HG03196 (cell line): ENCODE data around the gene ZNF536.
"Not testable (repeated sequence)": the region's sequence is repeated elsewhere in the genome, so short reads cannot be mapped to it uniquely, and the experiment has no call there.

ENCODE experiments used
- ATAC-seq: cut with Tn5 transposase; IDR thresholded peaks from one replicate; pipeline ENCODE4 v1.9.1; 2021; ENCODE audit not compliant: unreplicated experiment

The ZNF536 gene

DNA sequence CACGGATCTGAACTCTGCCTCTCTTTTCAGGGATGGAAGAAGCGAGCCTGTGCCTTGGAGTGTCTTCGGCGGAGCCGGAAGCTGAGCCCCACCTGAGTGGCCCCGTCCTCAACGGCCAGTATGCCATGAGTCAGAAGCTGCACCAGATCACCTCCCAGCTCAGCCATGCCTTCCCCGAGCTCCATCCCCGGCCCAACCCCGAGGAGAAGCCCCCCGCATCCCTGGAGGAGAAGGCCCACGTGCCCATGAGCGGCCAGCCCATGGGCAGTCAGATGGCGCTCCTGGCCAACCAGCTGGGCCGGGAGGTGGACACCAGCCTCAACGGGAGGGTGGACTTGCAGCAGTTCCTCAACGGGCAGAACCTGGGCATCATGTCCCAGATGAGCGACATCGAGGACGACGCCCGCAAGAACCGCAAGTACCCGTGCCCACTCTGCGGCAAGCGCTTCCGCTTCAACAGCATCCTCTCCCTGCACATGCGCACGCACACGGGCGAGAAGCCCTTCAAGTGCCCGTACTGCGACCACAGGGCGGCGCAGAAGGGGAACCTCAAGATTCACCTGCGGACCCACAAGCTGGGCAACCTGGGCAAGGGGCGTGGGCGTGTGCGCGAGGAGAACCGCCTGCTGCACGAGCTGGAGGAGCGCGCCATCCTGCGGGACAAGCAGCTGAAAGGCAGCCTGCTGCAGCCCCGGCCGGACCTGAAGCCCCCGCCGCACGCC, 71.5 kb downstream of the ZNF536 start:
- no peak for ATAC-seq

DNA sequence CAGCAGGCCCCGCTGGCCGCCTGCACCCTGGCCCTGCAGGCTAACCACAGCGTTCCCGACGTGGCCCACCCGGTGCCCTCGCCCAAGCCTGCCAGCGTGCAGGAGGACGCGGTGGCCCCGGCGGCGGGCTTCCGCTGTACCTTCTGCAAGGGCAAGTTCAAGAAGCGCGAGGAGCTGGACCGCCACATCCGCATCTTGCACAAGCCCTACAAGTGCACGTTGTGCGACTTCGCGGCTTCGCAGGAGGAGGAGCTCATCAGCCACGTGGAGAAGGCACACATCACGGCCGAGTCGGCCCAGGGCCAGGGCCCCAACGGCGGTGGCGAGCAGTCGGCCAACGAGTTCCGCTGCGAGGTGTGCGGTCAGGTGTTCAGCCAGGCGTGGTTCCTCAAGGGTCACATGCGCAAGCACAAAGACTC, 72.1 kb downstream of the ZNF536 start:
- ATAC-seq, result no peak

DNA sequence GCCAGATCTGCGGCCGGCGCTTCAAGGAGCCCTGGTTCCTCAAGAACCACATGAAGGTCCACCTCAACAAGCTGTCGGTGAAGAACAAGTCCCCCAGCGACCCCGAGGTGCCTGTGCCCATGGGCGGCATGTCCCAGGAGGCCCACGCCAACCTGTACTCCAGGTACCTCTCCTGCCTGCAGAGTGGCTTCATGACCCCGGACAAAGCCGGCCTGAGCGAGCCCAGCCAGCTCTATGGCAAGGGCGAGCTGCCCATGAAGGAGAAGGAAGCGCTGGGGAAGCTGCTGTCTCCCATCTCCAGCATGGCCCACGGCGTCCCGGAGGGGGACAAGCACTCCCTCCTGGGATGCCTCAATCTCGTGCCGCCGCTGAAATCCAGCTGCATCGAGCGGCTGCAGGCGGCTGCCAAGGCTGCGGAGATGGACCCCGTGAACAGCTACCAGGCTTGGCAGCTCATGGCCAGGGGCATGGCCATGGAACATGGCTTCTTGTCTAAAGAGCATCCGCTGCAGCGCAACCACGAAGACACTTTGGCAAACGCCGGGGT, 72.6 kb downstream of the ZNF536 start:
- ATAC-seq, result no peak

DNA sequence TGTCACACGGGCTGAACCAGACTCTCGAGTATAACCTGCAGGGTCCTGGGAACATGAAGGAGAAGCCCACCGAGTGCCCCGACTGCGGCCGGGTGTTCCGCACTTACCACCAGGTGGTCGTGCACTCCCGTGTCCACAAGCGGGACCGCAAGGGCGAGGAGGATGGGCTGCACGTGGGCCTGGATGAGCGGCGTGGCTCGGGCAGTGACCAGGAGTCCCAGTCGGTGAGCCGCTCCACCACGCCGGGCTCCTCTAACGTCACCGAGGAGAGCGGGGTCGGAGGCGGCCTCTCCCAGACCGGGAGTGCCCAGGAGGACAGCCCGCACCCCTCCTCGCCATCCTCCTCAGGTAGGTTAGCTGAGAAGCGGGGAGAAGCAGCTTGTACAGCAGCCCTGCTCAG, 73.2 kb downstream of the ZNF536 start:
- no peak for ATAC-seq

DNA sequence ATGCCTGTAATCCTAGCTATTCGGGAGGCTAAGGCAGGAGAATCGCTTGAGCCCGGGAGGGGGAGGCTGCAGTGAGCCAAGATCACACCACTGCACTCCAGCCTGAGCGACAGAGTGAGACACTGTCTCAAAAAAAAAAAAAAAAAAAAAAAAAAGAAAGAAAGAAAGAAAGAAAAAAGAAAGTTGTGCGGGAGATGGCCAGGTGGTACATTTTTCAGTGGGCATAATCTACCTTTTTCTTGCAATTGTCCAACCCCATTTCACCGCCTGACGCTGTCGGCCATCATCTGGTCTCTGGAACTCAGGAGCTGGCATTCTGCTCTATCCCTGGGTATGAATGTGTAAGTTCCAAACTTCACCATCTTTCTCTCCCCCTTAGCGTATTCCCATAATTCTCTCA, 73.9 kb downstream of the ZNF536 start:
- ATAC-seq, result not testable (repeated sequence)

DNA sequence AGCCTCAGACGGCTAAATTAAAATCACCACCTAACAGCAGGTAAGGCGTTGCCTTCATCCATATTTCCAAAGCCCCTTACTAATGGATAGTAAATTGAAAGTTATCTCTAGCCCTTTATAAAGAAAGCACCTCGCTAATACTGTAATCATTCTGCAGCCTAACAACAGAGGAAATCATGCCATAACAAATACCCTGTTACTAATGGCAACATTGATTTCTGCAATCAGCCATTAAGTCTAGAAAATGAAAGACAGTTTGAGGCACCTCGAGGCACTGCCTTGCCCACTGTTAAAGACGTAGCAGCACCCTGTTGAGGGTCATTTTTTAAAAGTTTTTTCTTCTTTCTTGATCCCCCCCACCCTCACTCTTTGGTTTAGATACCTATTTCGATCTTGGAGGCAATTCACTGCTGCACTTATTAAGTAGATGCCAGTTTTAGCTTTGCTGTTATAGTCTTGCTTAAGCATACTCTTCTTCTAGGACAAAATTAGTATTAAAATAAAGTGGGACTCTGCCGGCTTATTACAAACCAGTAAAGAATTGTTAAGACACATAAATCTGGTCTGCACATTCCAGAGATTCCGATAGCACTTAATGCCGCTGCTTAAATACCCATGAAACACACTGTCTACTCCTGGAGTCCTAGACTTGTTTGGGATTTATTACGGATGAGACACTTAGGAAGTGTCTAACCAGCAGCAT, 74.8 kb downstream of the ZNF536 start:
- no peak for ATAC-seq

DNA sequence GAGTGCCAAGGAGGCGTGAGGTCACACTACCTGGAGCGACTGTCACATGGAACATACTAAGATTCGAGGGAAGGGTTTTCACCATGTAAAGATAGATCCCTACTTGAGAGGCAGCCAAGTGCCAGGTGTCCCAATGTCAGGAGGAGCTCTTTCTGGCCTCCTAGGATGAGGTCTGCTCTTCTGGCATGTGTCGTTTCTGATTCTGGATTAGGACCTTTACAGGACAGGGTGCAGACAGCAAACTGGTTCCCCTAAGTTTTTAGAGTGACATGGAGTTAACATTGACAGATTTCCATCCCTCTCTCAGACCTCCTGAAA, 75.3 kb downstream of the ZNF536 start:
- no peak for ATAC-seq

DNA sequence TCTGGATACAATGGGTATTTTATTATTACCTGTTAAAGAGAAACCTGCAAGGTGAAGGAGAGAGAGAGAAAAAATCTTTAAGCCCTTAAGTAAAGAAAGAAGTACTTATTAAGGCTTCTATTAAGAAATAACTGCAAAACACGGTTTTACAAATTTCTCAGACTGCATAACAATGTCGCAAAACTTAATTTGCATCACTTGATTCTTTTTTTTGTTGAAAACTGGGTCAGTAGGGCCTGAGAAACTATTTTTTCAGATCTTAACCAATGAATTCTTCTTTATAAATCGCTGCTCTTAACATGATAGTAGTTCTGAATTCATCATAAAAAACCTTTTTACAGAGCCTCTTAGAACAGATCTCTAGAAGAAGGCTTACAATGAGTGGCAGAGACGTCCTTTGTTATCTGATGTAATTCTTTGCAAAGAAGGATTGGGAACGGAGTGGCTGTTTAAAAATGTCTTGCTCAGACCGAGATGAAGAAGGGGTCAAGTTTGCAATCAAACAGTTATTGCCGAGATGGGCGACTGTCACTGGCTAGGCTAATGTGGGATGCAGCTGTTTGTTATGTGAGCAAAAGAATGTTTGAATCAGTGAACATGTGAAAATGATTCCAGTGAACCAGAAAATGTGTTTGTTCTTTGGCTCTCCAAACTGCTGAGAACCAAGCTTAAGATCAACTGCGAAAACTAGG, 76.3 kb downstream of the ZNF536 start:
- ATAC-seq, result no peak

DNA sequence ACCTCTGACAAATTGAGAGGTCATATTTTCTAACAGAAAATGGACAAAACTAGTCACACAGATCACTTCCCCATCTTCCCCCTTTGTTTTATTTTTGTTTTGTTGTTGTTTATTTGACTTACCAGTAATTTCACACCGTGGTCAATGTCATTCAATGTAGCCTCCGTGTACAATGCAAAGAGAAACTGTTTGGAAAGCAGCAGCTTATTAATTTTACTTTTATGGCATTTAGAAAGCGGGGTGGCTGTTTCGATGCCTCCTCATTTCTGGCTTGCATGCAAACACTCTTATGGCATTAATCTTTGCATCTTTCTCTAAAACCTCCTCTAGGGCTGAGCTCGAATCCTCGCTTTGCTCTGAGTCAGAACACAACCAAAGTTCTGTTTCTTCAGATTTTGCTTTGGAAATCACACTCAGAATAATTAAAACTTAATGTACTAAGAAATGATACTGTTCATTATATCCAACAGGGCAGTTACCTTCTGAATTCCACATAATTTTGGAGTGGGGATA, 77.0 kb downstream of the ZNF536 start:
- no peak for ATAC-seq

DNA sequence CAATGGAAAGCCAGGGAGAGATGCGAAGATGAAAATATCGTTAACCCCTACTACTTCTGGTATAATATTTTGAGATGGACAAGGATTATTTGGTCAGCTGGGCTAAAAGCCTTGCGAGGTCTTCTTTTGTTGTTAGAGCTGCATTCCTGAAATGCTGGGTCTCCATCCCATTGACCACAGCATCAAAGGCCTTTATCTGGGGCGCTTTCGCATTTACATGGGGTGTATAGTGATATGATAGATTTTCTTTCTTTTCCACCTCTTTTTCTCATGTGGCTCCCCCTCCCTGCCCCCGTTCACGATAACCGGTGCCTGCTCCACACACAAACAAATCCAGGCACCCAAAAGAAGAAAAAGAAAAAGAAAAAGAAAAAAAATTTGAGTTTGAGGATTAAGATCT, 77.5 kb downstream of the ZNF536 start:
- no peak for ATAC-seq

DNA sequence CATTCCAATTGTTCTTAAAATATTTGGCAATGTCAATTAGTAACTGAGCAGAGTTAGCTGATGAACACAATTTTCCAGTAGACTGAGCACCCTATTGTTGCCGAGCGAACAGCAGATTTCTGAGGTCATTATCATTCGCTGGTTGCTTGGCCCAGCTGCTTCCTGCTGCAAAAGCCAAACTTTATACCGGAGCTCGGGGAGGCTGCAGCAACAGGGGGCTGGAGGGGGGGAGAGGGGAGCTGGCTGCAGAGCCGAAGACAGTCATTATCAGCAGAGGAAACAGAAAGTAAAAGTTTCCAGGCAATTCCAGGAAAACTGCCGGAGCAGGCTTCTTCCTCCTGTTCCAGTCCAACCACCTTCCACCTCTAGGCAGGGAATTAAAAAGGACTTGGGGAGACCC, 77.9 kb downstream of the ZNF536 start:
- ATAC-seq, result no peak

DNA sequence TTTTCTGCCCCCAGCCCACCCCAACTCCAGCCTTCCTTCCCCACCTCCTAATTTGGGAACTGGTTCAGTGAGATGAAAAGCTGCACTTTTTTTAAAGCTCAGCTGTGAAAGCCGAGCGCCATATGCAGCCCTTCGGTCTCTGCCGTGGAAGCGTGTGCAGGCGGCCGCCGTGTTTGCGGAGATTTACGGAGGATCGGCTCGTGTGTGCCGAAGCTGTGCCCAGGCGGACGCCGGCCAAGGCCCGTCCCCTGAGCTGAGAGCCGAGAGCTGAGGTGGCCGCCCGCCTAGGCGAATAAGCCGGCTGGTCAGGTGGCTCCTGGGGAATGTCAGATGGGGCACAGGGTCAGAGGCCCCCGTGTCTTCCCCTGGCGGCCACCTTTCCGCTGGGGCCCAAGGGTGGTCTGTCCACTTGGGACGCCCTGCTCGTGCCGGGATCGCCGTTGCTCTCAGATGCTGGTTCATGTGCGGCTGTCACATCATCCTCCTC, 78.7 kb downstream of the ZNF536 start:
- ATAC-seq, result no peak

DNA sequence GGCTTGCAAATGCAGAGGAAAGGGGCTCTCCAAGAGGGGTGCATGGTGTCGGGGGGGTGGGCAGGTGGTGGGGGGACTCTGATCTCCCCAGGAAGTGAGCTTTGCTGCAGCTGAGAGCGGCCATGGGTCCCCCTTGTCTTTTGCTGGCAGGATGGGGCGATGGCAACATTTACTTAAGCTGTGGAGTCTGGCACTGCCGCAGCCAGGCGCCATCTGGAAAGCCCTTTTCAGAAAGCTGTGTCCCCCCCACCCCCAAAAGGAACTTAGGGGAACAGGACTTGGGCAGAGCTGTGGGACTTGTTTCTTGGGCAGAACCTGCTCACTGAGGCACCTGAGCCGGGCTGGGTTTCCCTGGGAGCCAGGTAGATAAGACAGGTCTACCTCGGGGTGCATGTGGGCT, 80.7 kb downstream of the ZNF536 start:
- ATAC-seq, result no peak

DNA sequence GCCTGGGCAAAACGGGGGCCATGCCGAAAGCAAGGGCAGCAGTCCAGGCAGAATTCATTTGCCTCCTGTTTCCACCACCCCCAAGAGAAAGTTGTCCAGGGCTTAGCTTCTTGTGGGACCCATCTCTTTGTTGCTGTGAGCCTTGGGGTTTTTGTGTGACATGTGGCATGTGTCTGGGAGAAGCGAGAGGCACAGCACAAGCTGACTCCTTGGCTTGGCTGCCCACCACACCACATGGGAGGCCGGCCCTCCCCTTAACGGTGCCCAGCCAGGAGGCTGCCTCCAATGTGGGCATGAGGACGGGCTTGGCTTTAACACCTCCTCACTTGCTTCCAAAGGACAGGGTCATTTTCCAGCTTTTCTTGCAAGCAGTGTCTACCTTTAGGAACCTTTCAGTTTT, 81.6 kb downstream of the ZNF536 start:
- ATAC-seq, result no peak

DNA sequence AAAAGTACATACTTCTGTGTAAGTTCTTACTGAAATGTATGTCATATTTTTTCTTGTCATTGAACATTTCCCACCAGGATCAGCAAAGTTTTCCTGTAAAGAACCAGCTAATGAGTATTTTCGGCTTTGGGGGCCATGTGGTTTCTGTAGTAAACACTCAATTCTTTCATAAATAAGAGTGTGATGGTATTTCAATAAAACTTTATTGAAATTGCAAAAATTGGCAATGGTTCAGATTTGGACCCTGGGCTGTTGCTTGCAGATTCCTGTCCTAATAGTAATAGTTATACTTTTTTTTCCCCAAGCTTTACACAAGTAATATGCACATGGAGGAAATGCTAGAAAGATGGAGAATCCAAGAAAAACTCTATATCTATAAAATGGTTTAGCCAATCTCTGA, 83.7 kb downstream of the ZNF536 start:
- no peak for ATAC-seq

DNA sequence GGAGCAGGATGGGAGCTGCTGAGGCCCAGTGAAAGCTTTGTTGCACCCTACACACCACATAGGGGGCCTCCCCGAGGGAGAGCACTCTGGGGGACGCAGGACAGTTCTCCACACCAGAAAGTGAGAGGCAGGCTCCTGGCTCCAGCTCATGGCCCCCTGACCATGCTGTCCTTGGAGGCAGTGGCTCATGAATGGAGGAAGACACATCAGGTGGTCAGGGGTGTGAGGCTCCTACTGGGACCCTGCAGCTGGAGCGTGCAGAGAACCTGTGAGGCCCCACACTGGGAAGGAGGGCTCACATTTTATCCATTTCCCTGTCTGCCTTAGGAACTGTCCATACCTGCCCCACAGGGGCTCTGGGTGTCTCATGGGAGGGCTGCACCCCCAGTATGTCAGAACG, 85.3 kb downstream of the ZNF536 start:
- ATAC-seq, result no peak

DNA sequence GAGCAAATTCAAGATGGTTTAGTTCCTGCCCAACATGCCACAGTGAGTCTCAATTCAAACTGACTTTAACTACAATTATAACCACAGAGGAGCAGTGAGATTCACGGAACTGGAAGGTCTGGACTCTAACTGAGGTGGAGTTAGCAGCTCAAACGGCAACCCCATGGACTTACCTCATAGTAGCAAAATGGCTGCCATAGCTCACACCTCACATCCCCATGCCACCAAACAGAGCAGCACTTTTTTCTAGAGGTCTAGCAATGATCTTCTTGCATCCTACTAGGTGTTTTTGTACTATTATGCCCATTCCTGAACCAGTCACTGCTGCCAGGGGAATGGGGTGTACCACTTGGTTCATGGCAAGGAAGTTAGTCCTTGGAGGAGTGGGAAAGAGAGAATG, 87.7 kb downstream of the ZNF536 start:
- no peak for ATAC-seq

DNA sequence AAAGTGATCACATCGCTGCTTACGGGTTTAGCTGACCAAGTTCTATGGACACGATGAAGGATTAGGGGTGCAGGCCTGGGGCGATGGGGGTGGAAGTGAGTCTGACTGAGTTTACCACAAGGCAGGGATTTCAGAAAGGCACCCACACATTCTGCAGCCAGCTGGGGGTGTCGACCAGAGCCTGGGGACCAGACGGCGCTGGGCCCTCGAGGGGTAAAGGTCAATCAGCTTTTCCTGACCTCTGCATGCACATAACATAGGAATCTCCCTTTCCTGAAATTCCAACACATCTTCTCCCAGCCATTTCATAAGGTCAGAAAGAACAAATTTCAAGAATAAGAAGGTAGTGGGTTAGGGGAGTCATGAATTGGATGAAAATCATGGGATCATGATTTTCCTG, 92.0 kb downstream of the ZNF536 start:
- no peak for ATAC-seq

DNA sequence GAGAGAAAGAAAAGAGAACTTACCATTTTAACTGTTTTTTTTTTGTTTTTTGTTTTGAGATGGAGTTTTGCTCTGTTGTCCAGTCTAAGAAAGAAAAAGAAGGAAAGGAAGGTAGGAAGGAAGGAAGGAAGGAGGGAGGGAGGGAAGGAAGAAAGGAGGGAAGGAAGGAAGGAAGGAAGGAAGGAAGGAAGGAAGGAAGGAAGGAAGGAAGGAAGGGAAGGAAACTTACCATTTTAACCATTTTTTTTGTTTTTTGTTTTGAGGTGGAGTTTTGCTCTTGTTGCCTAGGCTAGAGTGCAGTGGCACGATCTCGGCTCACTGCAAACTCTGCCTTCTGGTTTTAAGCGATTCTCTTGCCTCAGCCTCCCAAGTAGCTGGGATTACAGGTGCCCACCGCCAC, 94.4 kb downstream of the ZNF536 start:
- not testable (repeated sequence) for ATAC-seq

DNA sequence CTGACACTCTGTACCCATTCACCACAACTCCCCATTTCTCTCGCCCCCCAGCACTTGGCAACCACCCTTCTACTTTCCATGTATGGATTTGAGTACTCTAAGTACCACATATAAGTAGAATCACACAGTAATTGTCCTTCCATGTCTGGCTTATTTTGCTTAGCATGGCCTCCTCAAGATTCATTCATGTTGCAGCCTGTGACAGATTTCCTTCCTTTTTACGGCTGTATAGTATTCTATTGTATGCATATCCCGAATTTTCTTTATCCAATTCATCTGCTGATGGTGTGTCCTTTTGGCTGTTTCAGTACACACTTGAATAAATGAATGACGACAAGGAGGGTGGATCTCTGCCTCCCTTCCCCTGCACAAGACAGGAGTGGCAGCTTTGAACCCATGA, 95.1 kb downstream of the ZNF536 start:
- no peak for ATAC-seq

DNA sequence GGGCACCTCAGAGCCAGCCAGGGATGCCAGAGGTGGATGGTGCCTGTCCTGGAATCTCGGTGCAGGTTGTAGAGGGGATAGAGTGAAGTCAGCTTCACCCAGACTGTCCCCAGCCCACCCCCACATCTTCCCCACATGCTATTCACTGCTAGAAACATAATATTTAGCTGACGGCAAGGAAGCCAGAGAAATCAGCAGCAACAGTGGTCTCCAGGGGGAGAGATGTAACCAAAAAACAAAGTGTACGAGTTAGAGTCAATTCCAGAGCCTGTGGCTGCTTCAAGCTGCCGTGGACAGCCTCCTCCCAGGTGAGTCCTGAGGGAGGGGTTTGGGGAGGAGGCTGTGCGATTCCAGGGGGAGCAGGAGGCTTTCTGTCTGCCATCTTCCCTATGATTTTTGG, 97.6 kb downstream of the ZNF536 start:
- no peak for ATAC-seq

DNA sequence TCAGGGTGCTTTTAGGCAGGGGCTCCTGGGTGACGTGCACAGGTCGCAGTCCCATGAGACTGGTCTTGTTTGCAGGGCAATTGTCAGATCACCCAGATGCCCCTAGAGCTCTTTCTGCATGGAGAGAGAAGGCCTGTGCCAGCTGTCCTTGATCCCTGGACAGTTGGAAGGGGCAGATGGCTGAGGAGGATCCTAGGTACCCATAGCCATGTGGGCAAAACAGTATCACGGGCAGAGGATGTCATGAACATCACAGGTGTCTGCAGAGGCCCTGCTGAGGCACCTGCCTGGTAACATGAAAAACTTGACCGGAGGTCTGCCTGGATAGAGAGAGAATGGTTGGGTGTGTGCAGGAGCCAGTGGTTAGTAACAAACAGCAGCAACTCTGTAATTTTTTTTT, 99.3 kb downstream of the ZNF536 start:
- no peak for ATAC-seq
